ENCODE results near the gene CFAP210. TPM values are rescaled to one million over a fixed set of nuclear protein-coding genes. Genes with fewer than 3 reads are reported as not detected.

Gene CFAP210
- total RNA-seq, 1 experiment from 2014 or later, result 0.20 TPM

DNA sequence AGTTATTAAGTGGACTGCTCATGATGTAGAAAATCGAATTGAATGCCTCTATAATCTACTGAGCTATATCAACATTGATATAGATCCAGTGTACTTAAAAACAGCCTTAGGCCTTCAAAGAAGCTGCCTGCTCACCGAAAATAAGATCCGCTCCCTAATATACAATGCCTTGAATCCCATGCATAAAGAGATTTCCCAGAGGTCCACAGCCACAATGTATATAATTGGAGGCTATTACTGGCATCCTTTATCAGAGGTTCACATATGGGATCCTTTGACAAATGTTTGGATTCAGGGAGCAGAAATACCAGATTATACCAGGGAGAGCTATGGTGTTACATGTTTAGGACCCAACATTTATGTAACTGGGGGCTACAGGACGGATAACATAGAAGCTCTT lies 41.4 kb upstream of the CFAP210 start (continued):
- TF ChIP-seq, protein P1, sequence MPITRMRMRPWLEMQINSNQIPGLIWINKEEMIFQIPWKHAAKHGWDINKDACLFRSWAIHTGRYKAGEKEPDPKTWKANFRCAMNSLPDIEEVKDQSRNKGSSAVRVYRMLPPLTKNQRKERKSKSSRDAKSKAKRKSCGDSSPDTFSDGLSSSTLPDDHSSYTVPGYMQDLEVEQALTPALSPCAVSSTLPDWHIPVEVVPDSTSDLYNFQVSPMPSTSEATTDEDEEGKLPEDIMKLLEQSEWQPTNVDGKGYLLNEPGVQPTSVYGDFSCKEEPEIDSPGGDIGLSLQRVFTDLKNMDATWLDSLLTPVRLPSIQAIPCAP (CRISPR knock-in tag; IDR thresholded peaks at IDR 0.05), result no peak
- TF ChIP-seq, protein P2, sequence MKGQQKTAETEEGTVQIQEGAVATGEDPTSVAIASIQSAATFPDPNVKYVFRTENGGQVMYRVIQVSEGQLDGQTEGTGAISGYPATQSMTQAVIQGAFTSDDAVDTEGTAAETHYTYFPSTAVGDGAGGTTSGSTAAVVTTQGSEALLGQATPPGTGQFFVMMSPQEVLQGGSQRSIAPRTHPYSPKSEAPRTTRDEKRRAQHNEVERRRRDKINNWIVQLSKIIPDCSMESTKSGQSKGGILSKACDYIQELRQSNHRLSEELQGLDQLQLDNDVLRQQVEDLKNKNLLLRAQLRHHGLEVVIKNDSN (CRISPR knock-in tag; IDR thresholded peaks at IDR 0.05), result no peak

DNA sequence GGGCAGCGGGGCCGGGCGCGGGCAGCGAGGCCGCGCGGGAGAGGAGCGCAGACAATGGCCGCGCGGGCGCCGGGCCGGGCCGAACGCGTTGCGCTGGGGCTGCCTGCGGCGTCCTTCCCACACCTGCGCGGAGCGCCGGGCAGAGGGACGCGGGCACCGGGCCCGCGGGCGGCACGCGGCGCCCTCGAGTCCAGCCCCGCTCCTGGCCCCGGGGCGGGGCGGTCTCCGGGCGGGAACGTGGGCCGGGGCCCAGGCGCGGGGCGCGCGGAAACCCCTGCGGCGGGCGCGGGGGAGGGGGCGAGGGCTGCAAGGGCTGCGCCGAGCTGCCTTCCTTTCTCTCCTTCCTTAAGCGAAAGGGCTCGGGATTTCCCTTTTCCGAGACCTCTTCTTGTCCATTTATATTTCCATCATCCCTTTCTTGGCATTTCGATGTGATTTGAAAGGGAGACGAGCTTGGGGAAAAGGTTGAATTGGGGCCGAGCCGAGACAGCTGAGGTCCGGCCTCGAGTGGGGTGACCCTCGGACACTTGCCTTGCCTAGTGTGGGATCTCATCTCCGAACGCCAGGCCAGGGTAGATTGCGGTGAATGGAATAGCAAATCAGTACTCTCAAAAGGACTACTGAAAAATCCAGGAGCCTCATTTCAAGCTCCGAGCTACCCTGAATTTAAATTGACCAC lies 40.1 kb upstream of the CFAP210 start:
- TF ChIP-seq, protein P3, sequence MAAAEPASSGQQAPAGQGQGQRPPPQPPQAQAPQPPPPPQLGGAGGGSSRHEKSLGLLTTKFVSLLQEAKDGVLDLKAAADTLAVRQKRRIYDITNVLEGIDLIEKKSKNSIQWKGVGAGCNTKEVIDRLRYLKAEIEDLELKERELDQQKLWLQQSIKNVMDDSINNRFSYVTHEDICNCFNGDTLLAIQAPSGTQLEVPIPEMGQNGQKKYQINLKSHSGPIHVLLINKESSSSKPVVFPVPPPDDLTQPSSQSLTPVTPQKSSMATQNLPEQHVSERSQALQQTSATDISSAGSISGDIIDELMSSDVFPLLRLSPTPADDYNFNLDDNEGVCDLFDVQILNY (CRISPR knock-in tag; IDR thresholded peaks at IDR 0.05), result 0 out of 2 replicates have a peak, but pooled peaks have one; percentile 11
- no peak for TF ChIP-seq ZNF396 (CRISPR knock-in tag; IDR thresholded peaks at IDR 0.05; ENCODE audit: borderline replicate concordance)
- 0 out of 2 replicates have a peak, but pooled peaks have one; percentile 14 for TF ChIP-seq SP1 (CRISPR knock-in tag; conservative IDR thresholded peaks at IDR 0.05)
- Mint-ChIP-seq H3K36me3 (peaks cover 11% of the 10 kb centered on the region), H3K4me1 (peaks cover 31% of the 10 kb centered on the region), H3K9me3 (no peaks in the 10 kb centered on the region), H3K27ac (0 out of 2 replicates have a peak overlapping the region, but pooled peaks have one; percentile 45), H3K27me3 (ENCODE audit: low read depth) (peaks cover 10% of the 10 kb centered on the region), H3K4me3 (peak overlapping the region; percentile 85)
- peak; percentile 49 for ATAC-seq
- POLR2A ChIA-PET, result interaction anchor here (0.6 kb wide), 1 partner anchor 242 kb away, joined by 3 read pairs; no protein-coding TSS in a partner anchor
- peak; percentile 55 for DNase-seq (ENCODE audit: low spot score)
- CTCF ChIA-PET, result interaction anchor here (1.1 to 1.4 kb wide), 2 partner anchors 90 to 193 kb away, joined by 3 read pairs; no protein-coding TSS in a partner anchor

DNA sequence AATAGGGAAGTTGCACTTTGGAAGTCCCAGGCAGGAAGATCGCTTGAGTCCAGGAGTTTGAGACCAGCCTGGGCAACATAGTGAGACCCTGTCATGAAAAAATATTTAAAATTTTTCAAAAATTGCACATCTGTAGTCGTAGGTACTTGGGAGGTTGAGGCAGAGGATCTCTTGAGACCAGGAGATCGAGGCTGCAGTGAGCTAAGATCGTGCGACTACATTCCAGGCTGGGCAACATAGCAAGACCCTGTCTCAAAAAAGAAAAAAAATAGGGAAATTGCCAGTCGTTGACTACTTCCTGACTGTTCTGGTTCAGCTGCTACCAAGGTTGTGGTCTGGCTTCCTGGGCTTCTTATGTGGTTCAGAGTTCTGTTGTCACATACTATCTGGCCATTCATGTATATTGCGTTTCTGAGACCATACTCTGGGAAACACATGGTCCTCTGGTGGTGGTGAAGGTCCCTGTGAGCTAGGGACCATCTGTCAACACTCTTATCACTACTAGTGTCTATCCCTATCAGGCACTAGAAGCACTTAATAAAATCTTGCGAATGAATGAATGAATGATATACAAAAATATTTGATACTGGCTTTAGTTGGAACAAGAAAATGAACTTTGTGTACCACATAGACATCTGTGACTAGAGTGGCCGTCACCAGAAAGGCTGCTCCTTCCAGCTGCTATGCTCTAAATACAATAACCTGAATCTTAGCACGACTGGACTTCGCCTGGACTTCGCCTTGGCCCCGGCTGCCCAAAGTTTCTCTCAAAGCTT lies 38.6 kb upstream of the CFAP210 start:
- Mint-ChIP-seq H3K9me3 (no peaks in the 10 kb centered on the region), H3K4me1 (peaks cover 41% of the 10 kb centered on the region), H3K36me3 (peaks cover 2% of the 10 kb centered on the region; the same call in 1 of the 2 replicates), H3K4me3 (peak overlapping the region; percentile 94), H3K27me3 (ENCODE audit: low read depth) (peaks cover 10% of the 10 kb centered on the region), H3K27ac (no peak overlapping the region)
- ATAC-seq, result no peak
- TF ChIP-seq GTF2I (CRISPR knock-in tag; conservative IDR thresholded peaks at IDR 0.05) (peak; percentile 64; the same call in 1 of the 2 replicates), NFYB (CRISPR knock-in tag; conservative IDR thresholded peaks at IDR 0.05; ENCODE audit: low read depth) (no peak), EMX1 (CRISPR knock-in tag; IDR thresholded peaks at IDR 0.05) (no peak), TP53 (CRISPR knock-in tag; IDR thresholded peaks at IDR 0.05) (no peak), ZBTB21 (CRISPR knock-in tag; IDR thresholded peaks at IDR 0.05; ENCODE audit: borderline replicate concordance) (no peak), ZNF121 (CRISPR knock-in tag; IDR thresholded peaks at IDR 0.05) (peak; percentile 92)
- DNase-seq (ENCODE audit: low spot score), result no peak
- CTCF ChIA-PET, result interaction anchor here (1.4 kb wide), 1 partner anchor 91 kb away, joined by 3 read pairs; no protein-coding TSS in a partner anchor
- POLR2A ChIA-PET, result no interaction called here

DNA sequence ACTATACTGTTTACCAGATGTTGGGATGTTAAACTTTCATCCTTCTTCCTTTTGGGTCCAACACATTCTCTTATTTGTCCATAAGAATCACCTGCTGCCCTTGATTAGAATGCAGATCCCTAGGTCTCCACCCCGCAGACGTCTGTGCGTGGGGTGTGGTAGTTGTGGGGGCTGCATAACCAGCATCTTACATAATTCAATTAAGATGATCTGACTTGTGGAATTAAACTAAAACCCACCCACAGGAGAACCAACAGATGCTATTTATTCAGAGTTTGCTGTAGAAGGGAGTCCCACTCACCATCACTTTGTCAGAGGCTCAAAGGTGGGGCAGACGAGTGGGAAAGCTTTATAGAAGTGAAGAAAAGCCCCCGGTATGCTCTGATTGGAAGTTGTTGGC lies 37.9 kb upstream of the CFAP210 start:
- no peak for ATAC-seq
- POLR2A ChIA-PET, result no interaction called here
- H3K9me3 Mint-ChIP-seq, result no peaks in the 10 kb centered on the region
- CTCF ChIA-PET, result no interaction called here
- H3K27me3 Mint-ChIP-seq (ENCODE audit: low read depth), result peaks cover 10% of the 10 kb centered on the region
- H3K27ac Mint-ChIP-seq, result no peak overlapping the region
- H3K36me3 Mint-ChIP-seq, result peaks cover 2% of the 10 kb centered on the region; the same call in 1 of the 2 replicates
- H3K4me1 Mint-ChIP-seq, result peaks cover 38% of the 10 kb centered on the region
- H3K4me3 Mint-ChIP-seq, result peak overlapping the region; percentile 9; the same call in 1 of the 2 replicates
- DNase-seq (ENCODE audit: low spot score), result no peak
- TF ChIP-seq JUN (CRISPR knock-in tag; IDR thresholded peaks at IDR 0.05) (no peak), ZNF416 (CRISPR knock-in tag; IDR thresholded peaks at IDR 0.05) (no peak), RELA (CRISPR knock-in tag; IDR thresholded peaks at IDR 0.05; ENCODE audit: borderline replicate concordance) (no peak), ZNF423 (CRISPR knock-in tag; IDR thresholded peaks at IDR 0.05) (no peak), EMX1 (CRISPR knock-in tag; IDR thresholded peaks at IDR 0.05) (no peak)
- TF ChIP-seq, protein P4, sequence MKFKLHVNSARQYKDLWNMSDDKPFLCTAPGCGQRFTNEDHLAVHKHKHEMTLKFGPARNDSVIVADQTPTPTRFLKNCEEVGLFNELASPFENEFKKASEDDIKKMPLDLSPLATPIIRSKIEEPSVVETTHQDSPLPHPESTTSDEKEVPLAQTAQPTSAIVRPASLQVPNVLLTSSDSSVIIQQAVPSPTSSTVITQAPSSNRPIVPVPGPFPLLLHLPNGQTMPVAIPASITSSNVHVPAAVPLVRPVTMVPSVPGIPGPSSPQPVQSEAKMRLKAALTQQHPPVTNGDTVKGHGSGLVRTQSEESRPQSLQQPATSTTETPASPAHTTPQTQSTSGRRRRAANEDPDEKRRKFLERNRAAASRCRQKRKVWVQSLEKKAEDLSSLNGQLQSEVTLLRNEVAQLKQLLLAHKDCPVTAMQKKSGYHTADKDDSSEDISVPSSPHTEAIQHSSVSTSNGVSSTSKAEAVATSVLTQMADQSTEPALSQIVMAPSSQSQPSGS (CRISPR knock-in tag; IDR thresholded peaks at IDR 0.05; ENCODE audit: borderline replicate concordance, low read depth), result no peak
- TF ChIP-seq, protein P5, sequence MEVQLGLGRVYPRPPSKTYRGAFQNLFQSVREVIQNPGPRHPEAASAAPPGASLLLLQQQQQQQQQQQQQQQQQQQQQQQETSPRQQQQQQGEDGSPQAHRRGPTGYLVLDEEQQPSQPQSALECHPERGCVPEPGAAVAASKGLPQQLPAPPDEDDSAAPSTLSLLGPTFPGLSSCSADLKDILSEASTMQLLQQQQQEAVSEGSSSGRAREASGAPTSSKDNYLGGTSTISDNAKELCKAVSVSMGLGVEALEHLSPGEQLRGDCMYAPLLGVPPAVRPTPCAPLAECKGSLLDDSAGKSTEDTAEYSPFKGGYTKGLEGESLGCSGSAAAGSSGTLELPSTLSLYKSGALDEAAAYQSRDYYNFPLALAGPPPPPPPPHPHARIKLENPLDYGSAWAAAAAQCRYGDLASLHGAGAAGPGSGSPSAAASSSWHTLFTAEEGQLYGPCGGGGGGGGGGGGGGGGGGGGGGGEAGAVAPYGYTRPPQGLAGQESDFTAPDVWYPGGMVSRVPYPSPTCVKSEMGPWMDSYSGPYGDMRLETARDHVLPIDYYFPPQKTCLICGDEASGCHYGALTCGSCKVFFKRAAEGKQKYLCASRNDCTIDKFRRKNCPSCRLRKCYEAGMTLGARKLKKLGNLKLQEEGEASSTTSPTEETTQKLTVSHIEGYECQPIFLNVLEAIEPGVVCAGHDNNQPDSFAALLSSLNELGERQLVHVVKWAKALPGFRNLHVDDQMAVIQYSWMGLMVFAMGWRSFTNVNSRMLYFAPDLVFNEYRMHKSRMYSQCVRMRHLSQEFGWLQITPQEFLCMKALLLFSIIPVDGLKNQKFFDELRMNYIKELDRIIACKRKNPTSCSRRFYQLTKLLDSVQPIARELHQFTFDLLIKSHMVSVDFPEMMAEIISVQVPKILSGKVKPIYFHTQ (CRISPR knock-in tag; IDR thresholded peaks at IDR 0.05), result no peak
- TF ChIP-seq, protein P6, sequence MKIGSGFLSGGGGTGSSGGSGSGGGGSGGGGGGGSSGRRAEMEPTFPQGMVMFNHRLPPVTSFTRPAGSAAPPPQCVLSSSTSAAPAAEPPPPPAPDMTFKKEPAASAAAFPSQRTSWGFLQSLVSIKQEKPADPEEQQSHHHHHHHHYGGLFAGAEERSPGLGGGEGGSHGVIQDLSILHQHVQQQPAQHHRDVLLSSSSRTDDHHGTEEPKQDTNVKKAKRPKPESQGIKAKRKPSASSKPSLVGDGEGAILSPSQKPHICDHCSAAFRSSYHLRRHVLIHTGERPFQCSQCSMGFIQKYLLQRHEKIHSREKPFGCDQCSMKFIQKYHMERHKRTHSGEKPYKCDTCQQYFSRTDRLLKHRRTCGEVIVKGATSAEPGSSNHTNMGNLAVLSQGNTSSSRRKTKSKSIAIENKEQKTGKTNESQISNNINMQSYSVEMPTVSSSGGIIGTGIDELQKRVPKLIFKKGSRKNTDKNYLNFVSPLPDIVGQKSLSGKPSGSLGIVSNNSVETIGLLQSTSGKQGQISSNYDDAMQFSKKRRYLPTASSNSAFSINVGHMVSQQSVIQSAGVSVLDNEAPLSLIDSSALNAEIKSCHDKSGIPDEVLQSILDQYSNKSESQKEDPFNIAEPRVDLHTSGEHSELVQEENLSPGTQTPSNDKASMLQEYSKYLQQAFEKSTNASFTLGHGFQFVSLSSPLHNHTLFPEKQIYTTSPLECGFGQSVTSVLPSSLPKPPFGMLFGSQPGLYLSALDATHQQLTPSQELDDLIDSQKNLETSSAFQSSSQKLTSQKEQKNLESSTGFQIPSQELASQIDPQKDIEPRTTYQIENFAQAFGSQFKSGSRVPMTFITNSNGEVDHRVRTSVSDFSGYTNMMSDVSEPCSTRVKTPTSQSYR (CRISPR knock-in tag; IDR thresholded peaks at IDR 0.05), result no peak
